VCaP (cell line): ENCODE data around the gene HDAC9.

ENCODE experiments used
- H3K27ac ChIP-seq: fragments of 450-650 bp; 2 replicates; pipeline ENCODE4 v1.5.1; 2017
- CTCF ChIP-seq: fragments of 450-650 bp; conservative IDR thresholded peaks from 2 replicates; pipeline ENCODE4 v1.5.1; 2017; ENCODE audit warnings: mild to moderate bottlenecking, moderate library complexity

The HDAC9 gene

GRCh38 chr7:18626086-18626485, 130.5 kb downstream of the HDAC9 start:
- H3K27ac ChIP-seq, result no peak overlapping the region

GRCh38 chr7:18626717-18627116, 131.2 kb downstream of the HDAC9 start:
- TF ChIP-seq CTCF, result no peak

More at GRCh38 chr7:18626086-18626485, 130.5 kb downstream of the HDAC9 start:
- TF ChIP-seq CTCF, result no peak

GRCh38 chr7:18637516-18637915, 142.0 kb downstream of the HDAC9 start:
- H3K27ac ChIP-seq, result no peak overlapping the region
- TF ChIP-seq CTCF, result no peak

More at GRCh38 chr7:18626717-18627116, 131.2 kb downstream of the HDAC9 start:
- H3K27ac ChIP-seq, result no peak overlapping the region

- TF ChIP-seq CTCF, result no peak
- H3K27ac ChIP-seq, result no peak overlapping the region
These were observed 143.3 kb downstream of the HDAC9 start for GRCh38 chr7:18638594-18639452.

GRCh38 chr7:18639711-18640110, 144.2 kb downstream of the HDAC9 start:
- no peak overlapping the region for H3K27ac ChIP-seq
- TF ChIP-seq CTCF, result no peak

GRCh38 chr7:18644981-18645380, 149.4 kb downstream of the HDAC9 start:
- no peak overlapping the region for H3K27ac ChIP-seq
- no peak for TF ChIP-seq CTCF

GRCh38 chr7:18647582-18647981, 152.0 kb downstream of the HDAC9 start:
- H3K27ac ChIP-seq, result no peak overlapping the region
- no peak for TF ChIP-seq CTCF
